NCI-H146 treated with DMSO at 0.1 percent for 48 hours (cell line): ENCODE measurements around the gene MBD3L2.
"Not testable (repeated sequence)": the region's sequence is repeated elsewhere in the genome, so short reads cannot be mapped to it uniquely, and the experiment has no call there.

Experiments used
- DNase-seq: peaks from one replicate; lab custom pipeline; 2025; ENCODE audit not compliant: unreplicated experiment; lab: John Stamatoyannopoulos, UW

Gene MBD3L2

GRCh38 chr19:7059977-7060376, 10.9 kb downstream of the MBD3L2 start:
- not testable (repeated sequence) for DNase-seq

- no peak for DNase-seq
These were observed 14.2 kb downstream of the MBD3L2 start for GRCh38 chr19:7063339-7063738.

GRCh38 chr19:7063764-7064418, 14.8 kb downstream of the MBD3L2 start:
- DNase-seq, result no peak

GRCh38 chr19:7067122-7067521, 18.0 kb downstream of the MBD3L2 start:
- not testable (repeated sequence) for DNase-seq

GRCh38 chr19:7067716-7068115, 18.6 kb downstream of the MBD3L2 start:
- no peak for DNase-seq

- no peak for DNase-seq
These were observed 19.5 kb downstream of the MBD3L2 start for GRCh38 chr19:7068599-7068998.

GRCh38 chr19:7069042-7069903, 20.2 kb downstream of the MBD3L2 start, which contains the start of gene ZNF557:
Gene ZNF557, plus strand, starts transcription at chr19:7069703. Its CDS starts 5,372 bp downstream, at chr19:7075075.
- DNase-seq, result peak; percentile 81

GRCh38 chr19:7069904-7070226, 20.7 kb downstream of the MBD3L2 start:
- no peak for DNase-seq

- no peak for DNase-seq
These were observed 23.4 kb downstream of the MBD3L2 start for GRCh38 chr19:7072541-7072940.

GRCh38 chr19:7074705-7075282, 25.7 kb downstream of the MBD3L2 start:
- no peak for DNase-seq

GRCh38 chr19:7076151-7076550, 27.0 kb downstream of the MBD3L2 start:
- DNase-seq, result no peak

- DNase-seq, result no peak
These were observed 28.9 kb downstream of the MBD3L2 start for GRCh38 chr19:7078008-7078407.

GRCh38 chr19:7083076-7083956, 34.2 kb downstream of the MBD3L2 start:
- DNase-seq, result no peak

GRCh38 chr19:7088999-7089398, 39.9 kb downstream of the MBD3L2 start:
- DNase-seq, result no peak

- DNase-seq, result no peak
These were observed 49.0 kb downstream of the MBD3L2 start for GRCh38 chr19:7098096-7098495.

GRCh38 chr19:7098701-7099596, 49.8 kb downstream of the MBD3L2 start:
- peak; percentile 82 for DNase-seq

- no peak for DNase-seq
These were observed 50.4 kb downstream of the MBD3L2 start for GRCh38 chr19:7099597-7099921.
